RPMI7951 (cell line): ENCODE data around the gene TAF3. TPM values are rescaled to one million over a fixed set of nuclear protein-coding genes. Genes with fewer than 3 reads are reported as not detected.
"Not testable (repeated sequence)": the region's sequence is repeated elsewhere in the genome, so short reads cannot be mapped to it uniquely, and the experiment has no call there.

Source experiments
- DNase-seq: peaks from one replicate; pipeline ENCODE4 v3.0.0-alpha.2; 2012; ENCODE audit warnings: low read depth
- total RNA-seq: library from RNA; depleted of rRNA; stranded (reverse); fragments of >200 nt; shearing (Covaris generic); gene quantifications from 2 replicates; pipeline ENCODE4 v1.2.3, GENCODE V29; 2014

The TAF3 gene
- total RNA-seq, 1 experiment from 2014 or later = 2.5 TPM

DNA sequence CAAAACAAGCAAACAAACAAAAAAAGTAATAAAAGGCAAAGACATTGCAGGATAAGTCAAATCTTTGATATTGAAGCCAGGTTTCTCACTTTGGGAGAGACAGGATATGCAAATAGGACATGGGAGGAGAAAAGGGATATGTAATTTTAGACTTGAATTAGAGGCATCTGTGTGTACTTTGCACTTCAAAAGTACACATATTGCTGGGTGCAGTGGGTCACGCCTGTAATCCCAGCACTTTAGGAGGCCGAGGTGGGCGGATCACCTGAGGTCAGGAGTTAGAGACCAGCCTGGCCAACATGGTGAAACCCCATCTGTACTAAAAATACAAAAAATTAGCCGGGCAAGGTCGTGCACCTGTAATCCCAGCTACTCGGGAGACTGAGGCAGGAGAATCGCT lies 6.6 kb upstream of the TAF3 start:
- not testable (repeated sequence) for DNase-seq

DNA sequence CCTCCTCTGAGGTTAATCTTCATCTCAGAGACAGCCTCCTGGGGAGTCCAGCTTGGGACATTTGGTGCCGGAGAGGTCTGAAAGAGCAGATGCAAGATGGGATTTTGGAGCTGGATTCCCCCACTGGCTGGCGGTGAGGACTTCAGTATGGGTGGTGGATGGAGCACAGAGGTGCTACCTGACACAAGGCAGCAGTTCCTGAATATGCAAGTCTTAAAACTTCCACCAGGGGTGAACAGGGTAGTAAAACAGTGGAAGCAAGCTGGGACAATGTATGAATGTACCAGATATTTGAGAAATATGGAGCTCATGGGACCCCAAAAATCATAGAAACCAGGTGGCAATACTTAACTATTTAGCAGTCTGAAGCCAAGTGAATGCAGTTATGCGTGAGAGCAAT lies 4.8 kb upstream of the TAF3 start:
- no peak for DNase-seq

DNA sequence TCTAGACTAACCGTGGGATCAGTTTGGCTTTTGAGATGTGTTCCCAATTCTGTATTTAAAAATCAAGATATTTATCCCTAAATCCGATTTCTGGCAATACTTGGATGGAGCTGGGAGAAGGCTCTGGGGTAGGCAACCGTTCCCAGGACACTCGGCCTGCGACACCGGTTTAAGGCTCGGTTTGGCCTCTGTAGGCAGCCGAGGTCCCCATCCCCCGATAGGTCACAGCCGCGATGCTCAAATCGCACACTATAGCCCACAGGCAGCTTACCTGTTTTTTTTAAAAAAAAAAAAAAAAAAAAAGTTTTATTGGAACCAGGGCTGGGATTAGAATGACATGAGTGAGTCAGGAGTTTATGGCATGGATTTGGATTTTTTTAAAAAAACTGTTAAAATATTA lies 729 bp upstream of the TAF3 start:
- no peak for DNase-seq

DNA sequence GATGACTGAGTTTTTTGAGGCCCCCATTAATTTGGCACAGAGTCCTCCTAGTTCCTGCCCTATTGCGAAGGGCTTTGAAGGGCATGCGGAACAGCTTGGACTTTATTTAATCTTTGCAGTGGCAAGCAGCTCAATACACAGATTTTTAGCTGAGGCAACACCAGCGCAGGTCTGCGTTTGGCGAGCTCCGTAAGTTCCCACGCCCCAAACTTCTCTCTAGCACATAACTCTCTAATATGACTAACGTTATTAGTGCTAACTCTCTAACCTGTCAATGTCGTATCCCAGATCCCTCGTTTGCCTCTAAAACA lies 366 bp upstream of the TAF3 start:
- no peak for DNase-seq

DNA sequence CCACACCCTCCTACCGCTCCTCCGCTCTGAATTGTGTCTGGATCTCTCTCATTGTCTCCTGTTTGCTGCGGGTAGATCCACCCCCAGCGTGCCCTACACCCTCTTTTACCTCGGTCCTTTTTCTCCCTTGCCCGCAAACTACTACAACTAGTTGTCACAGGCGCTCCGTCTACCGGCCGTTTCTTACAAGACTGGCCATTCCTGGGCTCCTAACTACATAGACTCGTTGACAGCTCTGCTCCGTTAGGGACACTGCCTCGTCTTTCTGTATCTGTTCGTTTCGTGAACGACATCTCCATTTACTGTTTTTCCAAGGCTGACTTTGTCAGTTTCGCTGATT lies 786 bp downstream of the TAF3 start:
- DNase-seq = peak; percentile 59

DNA sequence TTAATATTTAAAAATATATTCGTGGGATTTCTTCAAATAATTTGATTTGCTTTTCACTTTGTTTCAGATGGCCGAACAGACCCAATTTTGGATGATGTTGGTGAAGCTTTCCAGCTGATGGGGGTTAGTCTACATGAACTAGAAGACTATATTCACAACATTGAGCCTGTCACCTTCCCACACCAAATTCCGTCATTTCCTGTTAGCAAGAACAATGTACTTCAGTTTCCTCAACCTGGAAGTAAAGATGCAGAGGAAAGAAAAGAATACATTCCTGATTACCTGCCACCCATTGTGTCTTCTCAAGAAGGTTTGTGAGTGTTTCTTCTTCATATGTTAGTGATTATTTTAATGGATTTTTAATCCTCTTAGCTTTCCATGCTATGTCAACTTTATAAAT lies 5.9 kb downstream of the TAF3 start:
- DNase-seq = no peak

DNA sequence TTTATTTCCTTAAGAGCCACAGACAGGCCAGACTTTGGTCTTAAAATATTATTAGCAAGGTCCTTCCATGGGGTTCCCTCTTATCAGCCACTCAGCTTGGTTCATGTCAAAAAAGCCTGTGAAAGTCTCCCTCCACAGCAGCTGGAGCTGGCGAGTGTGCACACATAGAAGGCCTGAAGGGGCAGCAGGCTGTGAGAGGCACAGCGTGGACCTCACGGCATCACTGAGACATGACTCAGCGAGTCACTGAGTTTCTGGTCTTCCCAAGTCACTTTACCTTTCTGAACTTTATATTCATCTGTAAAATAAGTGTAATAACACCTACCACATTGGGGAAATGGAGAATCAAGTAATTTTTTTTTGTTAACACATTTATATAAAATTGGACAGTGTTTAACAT lies 8.7 kb downstream of the TAF3 start:
- peak; percentile 64 for DNase-seq

DNA sequence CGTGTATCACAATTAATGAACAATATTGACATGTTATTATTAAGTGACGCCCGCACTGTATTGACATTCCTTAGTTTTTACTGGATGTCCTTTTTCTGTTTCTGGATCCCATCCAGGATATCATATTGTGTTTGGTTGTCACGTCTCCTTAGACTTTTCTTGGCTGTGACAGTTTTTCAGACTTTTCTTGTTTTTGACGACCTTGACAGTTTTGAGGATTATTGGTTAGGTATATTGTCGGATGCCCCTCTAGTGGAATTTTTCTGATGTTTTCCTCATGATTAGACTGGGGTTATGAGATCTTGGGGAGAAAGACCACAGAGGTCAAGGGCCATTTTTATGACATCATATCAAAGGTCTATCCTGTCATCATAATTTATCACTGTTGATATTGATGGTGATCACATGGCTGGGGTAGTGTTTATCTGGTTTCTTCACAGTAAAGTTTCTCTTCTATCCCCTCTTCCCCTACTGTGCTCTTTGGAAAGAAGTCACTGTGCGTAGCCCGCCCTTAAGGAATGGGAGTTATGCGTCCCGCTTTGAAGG lies 11.1 kb downstream of the TAF3 start:
- no peak for DNase-seq

DNA sequence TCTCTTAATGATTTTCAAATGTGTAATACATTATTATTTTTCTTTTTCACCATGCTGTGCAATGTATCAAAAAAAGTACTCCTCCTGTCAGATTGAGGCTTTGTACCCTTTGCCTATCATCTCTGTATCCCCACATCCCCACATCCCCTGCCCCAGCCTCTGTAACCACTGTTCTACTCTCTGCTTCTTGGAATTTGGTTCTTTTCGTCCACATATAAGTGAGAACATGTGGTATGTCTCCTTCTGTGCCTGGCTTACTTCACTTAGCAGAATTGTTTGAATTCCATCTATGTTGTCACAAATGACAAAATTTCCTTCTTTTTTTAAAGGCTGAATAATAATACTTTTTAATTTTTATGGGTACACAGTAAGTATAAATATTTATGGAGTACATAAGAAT lies 13.8 kb downstream of the TAF3 start:
- DNase-seq = no peak

DNA sequence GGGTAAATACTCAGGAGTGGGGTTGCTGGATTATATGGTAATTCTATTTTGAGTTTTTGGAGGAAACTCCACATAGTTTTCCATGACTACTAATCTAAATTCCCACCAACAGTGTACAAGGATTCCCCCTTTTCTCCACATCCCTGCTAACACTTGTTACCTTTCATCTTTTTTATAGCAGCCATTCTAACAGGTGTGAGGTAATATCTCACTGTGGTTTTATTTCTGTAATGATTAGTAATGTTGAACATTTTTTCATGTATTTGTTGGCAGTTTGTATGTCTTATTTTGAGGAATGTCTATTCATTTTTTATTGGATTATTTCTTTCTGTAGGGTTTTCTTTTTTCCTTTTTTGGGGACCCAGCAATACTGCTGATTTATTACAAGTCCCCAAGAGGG lies 14.9 kb downstream of the TAF3 start:
- no peak for DNase-seq

DNA sequence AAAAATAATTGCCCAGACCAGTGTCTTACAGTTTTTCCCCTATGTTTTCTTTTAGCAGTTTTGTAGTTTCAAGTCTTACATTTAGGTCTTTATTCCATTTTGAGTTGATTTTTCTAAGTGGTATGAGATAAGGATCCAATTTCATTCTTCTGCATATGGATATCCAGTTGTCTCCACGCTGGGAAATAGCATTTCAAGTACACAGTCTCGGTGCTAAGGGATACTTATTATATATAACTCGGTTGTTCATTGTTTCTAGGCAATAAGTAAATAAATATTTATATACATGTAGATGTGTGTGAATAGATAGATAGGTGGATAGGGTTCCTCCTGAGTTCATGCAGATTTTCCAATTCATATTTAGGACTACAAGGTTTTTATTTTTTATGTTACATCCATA lies 16.0 kb downstream of the TAF3 start:
- DNase-seq = no peak

DNA sequence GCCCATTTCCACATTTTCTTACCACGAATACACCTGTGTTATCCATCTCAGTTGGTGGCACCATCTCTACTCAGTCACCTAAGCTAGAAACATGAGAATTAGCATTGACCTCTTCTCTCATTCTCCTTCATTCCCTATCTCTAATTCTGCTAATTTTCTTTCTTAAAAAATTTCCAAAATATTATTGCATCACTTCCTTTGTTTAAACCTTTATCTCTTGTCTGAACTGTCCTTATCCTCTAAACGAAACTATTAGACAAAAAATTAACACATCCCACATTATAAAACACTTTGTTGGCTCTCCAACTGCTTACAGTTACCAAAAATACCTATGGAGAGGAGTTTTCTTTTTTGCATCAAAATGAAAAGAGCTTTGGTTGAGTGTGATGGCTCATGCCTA lies 18.3 kb downstream of the TAF3 start:
- DNase-seq = no peak

DNA sequence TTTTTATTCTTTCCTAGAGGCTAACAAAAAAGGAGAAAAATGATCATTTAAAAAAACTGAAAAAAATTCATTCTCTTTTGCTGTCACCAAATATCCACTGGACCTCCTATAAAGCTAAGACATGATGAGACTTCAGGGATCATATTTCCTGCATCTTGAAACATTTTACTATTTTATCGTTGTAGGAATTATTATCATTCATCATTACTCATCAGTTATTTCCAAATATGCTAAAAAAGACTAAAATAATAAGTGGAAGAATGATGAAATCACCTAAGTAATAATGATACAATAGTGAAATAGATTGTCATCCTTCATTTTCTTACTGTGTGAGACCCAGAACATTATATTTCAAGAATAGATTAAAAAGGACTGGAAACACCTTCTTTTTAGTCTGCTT lies 28.3 kb downstream of the TAF3 start:
- DNase-seq = no peak

DNA sequence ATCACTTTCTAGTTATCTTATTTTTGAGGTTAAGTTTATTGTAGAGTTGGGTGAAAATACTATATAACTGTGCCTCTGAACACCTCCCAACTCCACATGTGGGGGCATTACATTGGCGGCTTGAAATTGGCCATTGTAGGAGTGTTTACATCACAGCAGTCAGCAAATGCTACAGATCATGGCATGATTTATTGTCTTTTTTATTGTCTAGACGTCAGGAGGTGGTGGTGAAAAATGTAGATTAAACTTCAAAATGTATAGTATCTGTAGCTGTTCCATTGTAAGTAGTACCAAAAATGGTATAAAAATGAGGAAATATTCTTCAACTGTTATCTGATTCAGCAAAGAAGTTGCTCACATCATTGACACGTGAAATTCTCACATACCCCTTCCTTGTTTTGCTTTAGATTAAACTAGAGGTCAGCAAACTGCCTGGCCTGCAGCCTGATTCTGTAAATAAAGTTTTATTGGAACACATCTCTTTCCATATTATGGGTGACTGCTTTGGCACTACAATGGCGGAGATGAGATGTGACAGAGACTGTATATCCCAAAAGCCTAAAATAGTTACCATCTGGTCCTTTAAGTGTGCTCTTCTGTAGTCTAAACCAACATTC lies 35.0 kb downstream of the TAF3 start:
- no peak for DNase-seq

DNA sequence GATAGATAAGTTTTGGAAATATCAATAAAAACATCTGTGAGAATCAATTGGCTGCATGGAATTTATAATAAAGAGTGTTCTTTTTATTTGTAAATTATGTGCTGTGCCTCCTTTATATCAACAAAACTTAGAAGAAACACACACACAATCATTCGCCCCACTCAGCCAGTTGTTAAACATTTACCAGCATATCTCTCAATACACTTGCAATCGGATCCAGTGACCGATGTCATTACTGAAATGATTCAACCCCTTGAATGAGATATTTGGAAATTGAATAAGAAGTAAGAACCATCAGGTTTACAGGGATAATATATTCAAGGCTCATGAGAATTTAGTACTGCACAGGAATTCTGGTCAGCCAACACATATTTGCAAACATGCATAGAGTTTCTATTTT lies 35.6 kb downstream of the TAF3 start:
- no peak for DNase-seq

DNA sequence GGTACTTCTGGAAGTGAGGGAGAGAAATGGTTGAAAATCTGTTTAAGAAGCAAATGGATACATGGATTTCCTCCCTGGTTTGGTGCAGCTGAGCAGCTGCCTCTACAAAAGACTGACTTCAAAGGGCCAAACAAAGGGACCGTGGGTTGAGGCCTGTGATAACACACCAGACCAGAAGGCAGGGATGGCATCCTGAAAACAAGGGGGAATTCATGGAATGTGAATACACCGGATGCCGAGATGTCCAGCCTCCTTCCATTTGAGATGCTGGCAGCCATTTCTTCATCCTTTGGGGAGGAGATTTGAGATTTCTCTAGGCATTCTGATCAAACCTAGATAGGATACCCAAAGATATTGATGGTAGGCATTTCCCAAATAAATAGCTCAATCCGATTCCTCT lies 36.9 kb downstream of the TAF3 start:
- no peak for DNase-seq

DNA sequence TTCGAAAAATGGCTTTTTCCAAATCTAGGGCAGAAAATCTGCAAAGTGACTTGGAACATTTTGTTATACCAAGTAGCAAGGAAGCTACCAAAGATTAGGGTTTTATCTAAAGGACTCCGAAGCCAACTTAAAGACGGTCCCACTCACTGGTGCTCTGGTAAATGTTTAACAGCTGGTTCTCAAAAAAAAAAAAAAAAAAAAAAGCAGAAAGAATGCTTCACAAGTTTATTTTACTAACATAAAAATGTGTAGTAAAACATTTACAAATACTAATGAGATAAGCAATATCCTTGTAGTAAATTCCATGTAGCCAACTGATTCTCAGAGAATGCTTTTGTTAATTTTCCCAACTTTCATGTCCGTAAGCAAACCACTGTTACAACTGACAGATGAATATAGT lies 38.4 kb downstream of the TAF3 start:
- DNase-seq = no peak

DNA sequence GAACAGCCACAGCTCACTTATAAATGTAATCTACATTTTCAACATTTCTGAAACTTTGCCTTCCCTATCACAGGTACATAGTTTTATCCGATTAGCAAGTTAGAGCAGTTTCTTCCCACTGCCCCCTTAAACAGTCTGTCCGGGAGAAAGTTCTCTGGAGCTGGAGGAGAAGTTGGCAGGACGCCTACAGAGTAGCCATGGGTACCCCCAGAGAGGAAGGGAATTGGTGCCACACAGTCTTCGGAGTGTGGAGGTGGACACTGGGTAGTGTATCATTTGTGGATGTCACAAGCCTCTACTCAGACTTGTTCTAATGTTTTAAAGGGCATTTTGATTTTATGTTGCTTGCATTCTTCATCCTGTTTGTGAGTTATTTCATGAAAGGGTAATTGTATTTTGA lies 39.0 kb downstream of the TAF3 start:
- DNase-seq = peak; percentile 10

DNA sequence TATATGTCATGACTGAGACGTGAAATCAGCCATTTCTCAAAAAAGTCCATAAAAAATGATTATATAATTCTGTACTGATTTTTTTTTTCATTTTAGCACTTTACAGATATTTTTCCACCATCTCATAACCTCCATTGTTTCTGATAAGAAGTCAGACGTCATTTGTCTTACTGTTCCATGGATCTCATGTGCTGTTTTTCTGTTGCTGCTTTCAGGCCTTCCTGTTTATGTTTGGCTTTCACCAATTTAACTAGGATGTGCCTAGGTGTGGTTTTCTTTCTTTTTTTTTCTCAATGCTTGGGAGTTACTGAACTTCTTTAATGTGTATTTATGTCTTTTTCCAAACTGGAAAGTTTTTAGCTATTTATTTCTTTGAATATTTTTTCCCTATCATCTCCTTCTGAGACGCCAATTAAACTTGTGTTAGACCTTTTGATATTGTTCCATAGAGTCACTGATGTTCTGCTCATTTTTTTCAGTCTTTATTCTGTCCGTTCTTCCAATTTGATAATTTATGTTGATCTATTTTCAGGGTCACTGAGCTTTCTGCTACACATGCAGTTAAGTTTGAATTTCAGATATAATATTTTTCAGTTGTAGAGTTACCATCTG lies 43.3 kb downstream of the TAF3 start:
- DNase-seq = no peak

DNA sequence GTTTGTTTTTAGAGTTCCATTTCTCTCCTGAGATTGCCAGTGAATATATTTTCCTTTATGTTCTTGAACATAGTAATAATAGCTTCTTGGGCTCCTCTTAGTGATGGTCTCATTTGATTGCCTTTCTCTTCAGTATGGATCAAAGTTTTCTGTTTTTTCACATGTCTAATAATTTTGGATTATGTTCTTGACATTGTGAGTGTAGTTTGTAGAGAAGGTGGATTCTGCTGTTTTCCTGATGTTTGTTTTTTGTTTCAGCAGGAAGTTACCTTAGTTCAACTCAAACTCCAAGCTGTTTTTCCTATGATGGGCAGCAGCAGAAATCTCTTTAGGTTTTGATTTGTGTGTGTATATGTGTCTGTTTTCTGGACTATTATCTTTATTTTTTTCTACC lies 43.8 kb downstream of the TAF3 start:
- no peak for DNase-seq

DNA sequence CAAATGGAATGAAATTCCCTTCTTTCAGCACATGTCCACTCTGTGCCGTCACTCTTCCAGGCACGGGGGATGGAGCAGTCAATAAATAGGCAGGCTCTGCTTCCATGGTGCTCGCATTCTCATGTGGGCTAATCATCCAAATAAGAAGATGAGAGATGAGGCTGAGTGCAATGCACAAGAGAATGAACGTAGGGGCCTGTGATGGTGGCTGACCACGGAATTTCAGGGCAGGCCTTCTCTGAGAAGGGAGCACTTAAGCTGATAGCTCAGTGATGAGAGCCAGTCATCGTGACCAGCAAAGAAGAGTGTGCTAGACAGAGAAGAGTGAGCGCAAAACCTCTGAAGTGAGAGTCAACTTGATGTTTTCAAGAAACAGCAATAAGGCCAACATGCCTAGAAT lies 47.9 kb downstream of the TAF3 start:
- no peak for DNase-seq

DNA sequence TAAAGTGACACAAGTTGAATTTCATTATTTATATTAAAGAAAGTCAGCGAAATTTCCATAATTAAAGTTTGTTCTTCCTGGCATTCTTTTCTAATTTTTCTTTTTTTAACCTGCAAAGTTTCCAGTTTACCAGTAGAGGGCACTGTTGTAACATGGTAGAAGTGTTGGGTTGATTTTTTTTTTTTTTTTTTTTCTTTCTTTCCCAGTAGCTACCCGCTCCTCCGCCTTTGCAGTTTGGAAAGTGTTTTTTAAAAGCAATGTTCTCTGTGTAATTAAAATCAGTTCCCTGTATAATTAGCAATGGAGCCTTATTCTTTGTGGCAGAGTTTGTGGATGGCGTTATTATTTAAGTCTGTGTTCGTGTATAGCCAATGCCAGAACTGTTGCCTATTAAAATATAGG lies 53.7 kb downstream of the TAF3 start:
- peak; percentile 26 for DNase-seq

DNA sequence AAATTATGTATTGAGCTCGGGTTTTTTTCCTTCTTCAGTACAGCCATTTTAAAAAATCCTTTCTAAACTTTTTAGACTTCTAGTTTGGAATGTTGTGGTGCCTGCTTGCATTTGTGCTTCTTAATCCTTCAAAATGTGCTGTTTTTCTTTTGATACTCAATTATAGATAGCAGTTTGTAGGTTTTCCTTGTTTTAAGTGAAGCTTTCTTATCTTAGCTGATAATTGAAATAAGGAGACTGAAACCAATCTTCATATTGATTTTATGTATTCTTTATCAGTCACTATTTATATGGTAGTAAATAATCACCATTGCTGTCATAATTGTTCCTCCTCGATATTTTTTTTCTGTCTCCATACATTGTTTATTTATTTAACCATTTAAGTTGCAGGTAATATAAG lies 56.6 kb downstream of the TAF3 start:
- no peak for DNase-seq

DNA sequence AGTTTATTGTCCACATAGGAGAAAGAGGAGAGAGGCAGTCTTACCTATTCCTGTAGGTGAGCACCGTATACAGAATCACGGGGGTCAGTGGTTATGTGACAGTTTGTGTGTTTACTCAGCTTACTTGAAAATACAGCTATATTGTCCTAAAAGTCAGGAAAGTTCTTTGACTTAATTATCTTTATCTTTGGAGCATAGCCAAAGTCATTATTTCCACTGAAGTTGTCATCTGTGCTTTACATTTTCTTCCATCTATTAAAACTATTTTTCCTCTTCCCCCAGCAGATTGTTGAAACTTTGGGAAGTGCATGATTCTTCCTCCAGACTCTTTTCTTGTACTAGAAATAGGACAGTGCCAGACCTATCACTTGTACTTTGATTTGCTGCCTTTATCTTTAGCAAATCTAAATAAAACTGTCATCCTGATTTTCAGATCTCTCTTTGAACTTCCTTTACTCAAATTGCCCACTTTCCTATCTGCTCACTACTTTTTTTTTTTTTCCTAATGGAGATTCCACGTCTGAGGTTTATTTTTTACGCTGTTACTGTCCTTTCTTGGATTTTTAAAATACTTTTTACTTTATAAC lies 58.3 kb downstream of the TAF3 start:
- DNase-seq = no peak
